Gastrocnemius medialis (tissue), 4 donors: Measurements from ENCODE around the gene GCNT3.

Source experiments
- CTCF ChIP-seq, 5 experiments: fragments of 450-650 bp in 3 of 5; fragments of 200-600 bp in 2 of 5; sonication (generic) in 2 of 5; IDR thresholded peaks in 4 of 5; conservative IDR thresholded peaks in 1 of 5; 1 replicate in 4 of 5; 2 replicates in 1 of 5; pipeline ENCODE4 v1.5.1; 2016 to 2019; ENCODE audit warnings: antibody characterized with exemption in 5 of 5, mild to moderate bottlenecking in 3 of 5, moderate library complexity in 3 of 5
- POLR2A ChIP-seq, 2 donors: fragments of 450-650 bp; IDR thresholded peaks; one replicate each; pipeline ENCODE4 v1.6.1; 2017; ENCODE audit warnings: antibody characterized with exemption in 2 of 2, mild to moderate bottlenecking in 2 of 2, moderate library complexity in 2 of 2

- TF ChIP-seq POLR2A (IDR thresholded peaks at IDR 0.05): no peak
- TF ChIP-seq CTCF (IDR thresholded peaks at IDR 0.05 in 4 of 5, conservative IDR thresholded peaks at IDR 0.05 in 1 of 5): no peak
Measured at GRCh38 chr15:59596640-59597039, 14.9 kb upstream of the GCNT3 start.
